Mononuclear cell (primary cell): Measurements from ENCODE around the gene USPL1. TPM values are rescaled to one million over a fixed set of nuclear protein-coding genes. Genes with fewer than 3 reads are reported as not detected.

Source experiments
- H3K27me3 ChIP-seq: 2 replicates; pipeline ENCODE4 v1.6.0; 2011; ENCODE audit warnings: low read length, control low read depth; ENCODE audit not compliant: insufficient read depth
- H3K4me1 ChIP-seq: 2 replicates; pipeline ENCODE4 v1.5.1; 2011; ENCODE audit warnings: mild to moderate bottlenecking, low read length, control low read depth; ENCODE audit not compliant: insufficient read depth
- H3K4me3 ChIP-seq: 2 replicates; pipeline ENCODE4 v1.5.1; 2011; ENCODE audit warnings: mild to moderate bottlenecking, low read length, moderate library complexity
- H3K9me3 ChIP-seq: 2 replicates; pipeline ENCODE4 v1.5.1; 2011; ENCODE audit warnings: low read depth, mild to moderate bottlenecking, control low read depth, low read length
- total RNA-seq: library from RNA; depleted of rRNA; stranded (reverse); fragments of >200 nt; gene quantifications from one replicate; pipeline ENCODE4 v1.2.3, GENCODE V29; 2012

Gene USPL1
- total RNA-seq, result 90.4 TPM

DNA sequence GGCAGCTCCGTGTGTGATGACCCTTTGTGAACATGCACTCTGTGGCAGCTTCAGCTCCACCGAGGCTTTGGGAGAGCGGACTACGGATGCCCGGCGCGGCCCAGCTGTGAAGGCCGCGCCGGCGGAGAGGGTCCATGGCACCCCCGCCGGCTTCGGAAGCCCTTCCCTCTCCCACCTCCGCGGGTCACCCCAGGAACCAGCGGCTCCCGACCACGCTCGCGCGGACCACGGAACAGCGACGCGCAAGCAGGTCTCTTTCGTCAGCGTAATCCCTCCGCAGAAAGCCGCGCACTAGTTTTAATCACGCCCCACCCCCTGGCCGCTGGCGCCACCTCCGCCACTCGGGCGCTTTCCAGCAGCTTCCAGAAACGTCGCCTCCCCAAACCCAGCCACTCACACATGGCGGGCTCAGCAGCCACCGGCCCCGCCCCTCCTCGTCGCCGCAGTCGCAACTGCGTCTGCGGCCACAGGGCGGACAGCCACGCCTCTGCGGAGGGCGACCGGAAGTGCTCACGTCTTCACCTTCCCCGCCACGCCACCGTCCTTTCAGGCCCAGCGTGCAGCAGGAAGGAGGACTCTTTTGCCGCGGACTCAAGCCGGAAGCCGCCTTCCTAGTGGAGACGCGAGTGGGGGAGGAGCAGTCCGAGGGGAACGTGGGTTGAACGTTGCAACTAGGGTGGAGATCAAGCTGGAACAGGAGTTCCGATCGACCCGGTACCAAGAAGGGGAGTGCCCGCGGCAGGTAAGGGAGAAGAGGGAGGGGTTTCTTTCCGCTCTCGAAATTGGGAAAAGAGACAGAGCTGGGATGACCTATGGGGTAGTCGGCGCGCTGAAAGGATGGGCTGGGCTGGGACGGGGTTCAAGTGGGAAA lies at the start of gene USPL1:
USPL1 (plus strand) TSS at position 606 of the 871 bp plus-strand sequence. CDS start 3,221 bp downstream, outside the sequence.
- peaks cover 29% of the 10 kb centered on the region for H3K4me1 ChIP-seq
- no peaks in the 10 kb centered on the region for H3K27me3 ChIP-seq
- H3K9me3 ChIP-seq, result no peaks in the 10 kb centered on the region
- peak within 1 kb of the TSS; percentile 77 for H3K4me3 ChIP-seq

DNA sequence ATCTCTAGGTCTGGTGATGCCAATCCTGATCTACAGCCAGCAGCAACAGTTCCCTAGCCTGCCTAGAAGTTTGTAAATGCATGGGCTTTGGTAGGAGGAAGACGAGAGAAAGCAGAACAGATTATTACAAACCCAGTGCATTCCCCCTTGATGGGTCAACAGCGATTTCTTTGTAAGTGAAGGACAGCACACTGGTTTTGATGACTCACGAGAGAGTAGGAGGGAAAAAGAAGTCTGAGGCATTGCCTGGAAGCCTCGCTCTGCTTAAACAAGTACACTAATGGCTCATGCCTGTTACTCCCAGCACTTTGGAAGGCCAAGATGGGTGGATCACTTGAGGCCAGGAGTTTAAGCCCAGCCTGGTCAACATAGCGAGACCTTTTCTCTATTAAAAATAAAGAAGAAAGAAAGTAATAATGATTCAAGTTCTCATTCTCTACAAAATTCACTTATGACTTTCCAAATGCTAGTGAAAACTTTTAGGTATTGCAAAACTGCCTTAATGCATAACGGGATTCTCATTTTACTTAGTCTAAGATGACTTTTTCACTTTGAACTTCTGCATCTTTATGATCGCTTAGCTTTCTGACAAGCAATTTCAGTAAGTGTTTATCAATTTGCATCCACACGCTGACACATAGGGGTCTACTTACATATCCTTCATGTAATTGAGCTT lies 47.7 kb upstream of the USPL1 start:
- Histone ChIP-seq H3K27me3 (no peaks in the 10 kb centered on the region), H3K9me3 (no peaks in the 10 kb centered on the region), H3K4me3 (no peak overlapping the region), H3K4me1 (peaks cover 4% of the 10 kb centered on the region)

DNA sequence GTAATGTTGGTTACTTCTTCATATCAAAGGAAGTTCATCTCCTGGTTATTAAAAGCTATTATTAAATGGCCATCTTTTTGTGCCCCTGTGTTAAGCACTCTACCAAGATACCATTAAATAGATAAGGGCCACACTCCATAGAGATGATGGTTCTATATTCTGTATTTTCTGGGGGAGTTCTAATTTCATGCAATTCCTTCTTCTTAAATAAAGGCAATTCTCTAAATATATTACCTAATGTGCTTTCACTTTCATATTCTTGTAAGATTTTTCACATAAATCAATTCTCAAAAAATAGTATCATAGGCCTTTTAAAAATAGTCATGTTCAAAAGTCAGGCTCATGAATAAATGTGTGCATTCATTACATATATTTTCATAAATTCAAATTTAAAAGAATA lies 47.0 kb upstream of the USPL1 start:
- Histone ChIP-seq H3K27me3 (no peaks in the 10 kb centered on the region), H3K9me3 (no peaks in the 10 kb centered on the region), H3K4me1 (peaks cover 4% of the 10 kb centered on the region), H3K4me3 (no peak overlapping the region)

DNA sequence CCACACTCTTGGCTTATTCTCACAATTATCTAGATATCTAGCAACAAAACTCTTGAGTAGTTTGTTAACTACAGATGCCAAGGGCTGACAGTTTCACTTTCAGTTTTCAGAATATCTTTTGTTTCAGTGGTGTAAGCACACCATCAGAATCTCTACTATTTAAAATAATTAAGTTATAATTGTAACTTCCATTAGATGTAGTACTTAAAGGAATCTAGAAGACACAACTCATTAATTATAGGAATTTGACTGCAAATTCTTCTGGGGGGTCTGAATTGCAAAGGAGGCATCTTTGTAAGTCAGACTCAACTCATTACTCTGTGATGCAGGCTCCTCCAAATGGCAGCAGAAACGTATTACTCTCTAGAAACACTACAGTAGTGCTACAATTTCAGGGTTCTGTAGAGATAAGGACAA lies 44.9 kb upstream of the USPL1 start:
- H3K4me1 ChIP-seq, result peaks cover 21% of the 10 kb centered on the region
- H3K27me3 ChIP-seq, result no peaks in the 10 kb centered on the region
- H3K4me3 ChIP-seq, result peak overlapping the region; percentile 7
- H3K9me3 ChIP-seq, result no peaks in the 10 kb centered on the region

DNA sequence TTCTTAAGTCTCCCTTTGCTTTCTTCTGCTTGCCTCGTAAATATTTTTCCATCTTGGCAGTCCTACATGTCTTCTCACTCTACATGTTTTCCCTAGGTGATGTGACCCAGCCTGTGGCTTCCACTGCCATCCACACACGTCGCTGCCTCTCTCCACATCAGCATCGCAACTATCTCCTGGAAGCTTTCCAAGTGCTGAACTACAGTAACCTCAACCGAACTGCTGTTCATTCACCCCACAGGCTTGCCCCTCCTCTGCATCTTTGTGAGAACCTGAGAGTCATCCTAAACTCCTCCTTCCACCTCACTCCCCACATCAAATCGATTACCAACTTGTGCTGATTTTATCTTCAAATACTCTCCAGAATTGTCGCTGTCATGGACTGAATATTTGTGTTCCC lies 41.2 kb upstream of the USPL1 start:
- Histone ChIP-seq H3K9me3 (no peaks in the 10 kb centered on the region), H3K27me3 (no peaks in the 10 kb centered on the region), H3K4me1 (peaks cover 22% of the 10 kb centered on the region), H3K4me3 (no peak overlapping the region)

DNA sequence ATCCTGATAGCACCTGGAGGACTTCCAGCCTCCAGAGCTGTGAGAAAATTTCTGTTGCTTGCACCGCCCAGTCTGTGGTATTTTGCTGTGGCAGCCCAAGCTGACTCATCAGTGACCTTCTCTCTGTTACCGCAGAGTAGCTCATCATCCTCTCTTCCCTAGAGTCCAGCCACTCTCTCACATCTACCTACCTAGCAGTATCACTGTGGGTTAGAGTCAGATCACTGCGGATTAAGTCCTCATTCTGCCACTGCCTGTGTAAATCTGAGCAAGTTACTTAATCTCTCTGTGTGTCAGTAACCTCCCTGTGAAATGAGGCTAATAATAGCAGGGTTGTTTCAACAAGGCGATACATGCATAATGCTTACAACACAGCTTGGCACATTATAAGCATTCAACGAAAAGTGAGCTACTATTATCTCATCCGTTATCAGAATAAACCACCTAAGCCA lies 40.3 kb upstream of the USPL1 start:
- Histone ChIP-seq H3K4me3 (no peak overlapping the region), H3K9me3 (no peaks in the 10 kb centered on the region), H3K4me1 (peaks cover 21% of the 10 kb centered on the region), H3K27me3 (no peaks in the 10 kb centered on the region)

DNA sequence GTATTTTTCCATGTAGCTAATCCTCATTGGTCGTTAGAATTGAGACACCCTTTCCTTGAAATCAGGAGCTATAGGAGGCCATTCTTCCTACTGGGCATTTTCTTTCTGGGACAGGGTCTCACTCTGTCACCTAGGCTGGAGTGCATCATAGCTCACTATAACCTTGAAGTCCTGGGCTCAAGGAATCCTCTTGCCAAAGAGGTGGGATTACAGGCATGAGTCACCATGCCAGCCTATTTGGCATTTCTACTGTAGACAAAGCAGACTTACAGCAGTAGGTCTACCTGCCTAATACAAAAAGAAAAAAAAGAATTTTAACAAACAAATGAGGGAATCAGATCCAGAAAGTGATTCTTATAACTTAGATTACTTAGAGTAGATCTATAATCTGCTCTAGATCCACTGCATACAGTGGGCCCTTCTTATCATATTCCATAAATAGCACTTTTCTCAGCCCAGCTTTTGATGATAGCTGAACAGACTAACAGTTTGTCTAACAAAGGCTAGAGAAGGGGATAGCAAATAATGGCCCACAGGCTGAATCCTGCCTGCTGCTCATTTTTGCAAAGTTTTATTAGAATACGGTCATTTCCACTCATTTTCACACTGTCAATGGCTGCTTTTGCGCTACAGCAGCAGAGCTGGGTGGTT lies 36.7 kb upstream of the USPL1 start:
- Histone ChIP-seq H3K4me1 (peaks cover 18% of the 10 kb centered on the region), H3K9me3 (no peaks in the 10 kb centered on the region), H3K27me3 (no peaks in the 10 kb centered on the region), H3K4me3 (no peak overlapping the region)

DNA sequence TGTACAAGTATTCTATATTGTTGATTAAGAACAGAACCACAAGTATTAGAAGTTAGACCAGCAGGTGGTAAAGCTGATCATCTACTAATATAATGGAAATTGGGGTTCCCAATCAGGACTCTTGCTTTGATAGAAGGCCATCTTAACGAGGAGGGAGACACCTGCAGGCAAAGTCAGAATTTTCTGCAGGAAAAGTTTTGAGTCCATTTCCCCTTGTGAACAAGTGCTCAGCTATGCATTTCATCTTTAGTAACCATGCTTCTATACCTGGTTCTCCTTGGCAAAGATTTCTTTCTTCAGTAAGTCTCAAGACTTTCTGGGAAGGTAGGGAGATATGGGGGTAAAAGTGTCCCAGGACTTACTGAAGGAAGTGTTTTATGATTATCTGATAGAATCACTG lies 36.1 kb upstream of the USPL1 start:
- Histone ChIP-seq H3K4me3 (no peak overlapping the region), H3K9me3 (no peaks in the 10 kb centered on the region), H3K4me1 (peaks cover 14% of the 10 kb centered on the region), H3K27me3 (no peaks in the 10 kb centered on the region)

DNA sequence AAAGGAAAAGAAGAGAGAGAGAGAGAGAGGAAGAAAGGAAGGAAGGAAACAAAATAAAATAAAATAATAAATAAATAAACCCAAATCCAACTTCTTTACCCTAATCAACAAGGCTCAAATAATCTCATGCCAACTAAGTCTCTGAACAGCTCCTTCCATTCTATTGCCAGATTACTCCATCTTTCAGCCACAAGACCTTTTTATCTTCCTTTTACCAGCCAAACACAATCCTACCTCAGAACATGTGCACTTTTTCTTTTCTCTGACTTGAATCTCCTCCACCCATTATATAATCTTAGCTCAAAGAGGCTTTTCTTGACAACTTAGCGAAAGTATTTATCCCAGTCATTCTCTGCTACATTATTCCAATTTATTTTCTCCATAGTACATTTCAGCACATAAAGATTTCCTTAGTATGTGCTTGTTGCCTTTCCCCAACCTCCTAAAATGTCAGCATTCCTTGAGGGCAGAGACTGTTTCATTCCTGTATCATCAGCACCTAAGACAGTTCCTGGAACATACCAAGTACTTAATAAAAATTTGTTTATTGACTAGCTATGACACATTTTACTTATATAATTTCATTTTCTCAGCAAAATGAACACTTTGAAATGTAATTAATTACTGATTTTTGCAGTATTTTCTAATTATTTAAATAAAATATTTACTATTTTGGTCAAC lies 33.5 kb upstream of the USPL1 start:
- Histone ChIP-seq H3K9me3 (no peaks in the 10 kb centered on the region), H3K4me1 (no peaks in the 10 kb centered on the region), H3K4me3 (no peak overlapping the region), H3K27me3 (no peaks in the 10 kb centered on the region)

DNA sequence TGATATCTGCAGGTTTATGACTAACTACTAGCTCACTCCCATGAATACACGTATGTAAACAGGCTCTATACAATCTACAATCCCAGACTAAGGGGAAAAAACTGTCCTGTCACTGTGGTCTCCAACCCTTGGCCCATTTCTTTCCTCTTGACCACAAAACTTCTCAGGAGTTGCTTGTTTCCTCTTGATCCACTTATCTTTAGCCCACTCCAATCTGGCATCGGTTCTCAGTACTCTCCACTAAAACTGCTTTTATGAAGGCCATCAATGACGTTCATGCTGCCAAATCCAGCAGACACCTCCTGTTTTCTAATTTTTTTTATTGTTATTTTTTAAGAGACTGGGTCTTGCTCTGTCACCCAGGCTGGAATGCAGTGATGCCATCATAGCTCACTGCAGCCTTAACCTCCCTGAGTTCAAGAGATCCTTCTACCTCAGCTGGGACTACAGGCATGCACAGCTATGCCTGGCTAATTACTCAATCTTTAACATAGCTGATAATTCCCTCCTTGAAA lies 31.9 kb upstream of the USPL1 start:
- no peak overlapping the region for H3K4me3 ChIP-seq
- no peaks in the 10 kb centered on the region for H3K4me1 ChIP-seq
- no peaks in the 10 kb centered on the region for H3K27me3 ChIP-seq
- H3K9me3 ChIP-seq, result no peaks in the 10 kb centered on the region

DNA sequence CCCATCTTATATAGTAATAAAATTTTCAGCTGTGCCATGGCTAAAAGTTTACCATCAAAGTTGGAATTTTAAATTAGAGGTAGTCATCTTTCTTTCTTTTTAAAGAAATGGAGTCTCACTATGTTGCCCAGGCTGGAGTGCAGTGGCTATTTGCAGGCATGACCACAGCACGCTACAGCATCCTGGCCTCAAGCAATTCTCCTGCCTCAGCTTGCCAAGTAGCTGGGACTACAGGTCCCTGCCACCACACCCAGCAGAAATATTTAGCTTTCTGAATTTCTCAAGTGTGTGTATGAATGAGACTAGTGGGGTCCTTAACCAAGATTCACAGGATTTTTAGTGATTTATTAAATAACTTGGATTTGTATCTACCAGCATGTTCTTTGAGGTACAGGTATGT lies 30.5 kb upstream of the USPL1 start:
- Histone ChIP-seq H3K4me1 (no peaks in the 10 kb centered on the region), H3K9me3 (no peaks in the 10 kb centered on the region), H3K27me3 (no peaks in the 10 kb centered on the region), H3K4me3 (no peak overlapping the region)

DNA sequence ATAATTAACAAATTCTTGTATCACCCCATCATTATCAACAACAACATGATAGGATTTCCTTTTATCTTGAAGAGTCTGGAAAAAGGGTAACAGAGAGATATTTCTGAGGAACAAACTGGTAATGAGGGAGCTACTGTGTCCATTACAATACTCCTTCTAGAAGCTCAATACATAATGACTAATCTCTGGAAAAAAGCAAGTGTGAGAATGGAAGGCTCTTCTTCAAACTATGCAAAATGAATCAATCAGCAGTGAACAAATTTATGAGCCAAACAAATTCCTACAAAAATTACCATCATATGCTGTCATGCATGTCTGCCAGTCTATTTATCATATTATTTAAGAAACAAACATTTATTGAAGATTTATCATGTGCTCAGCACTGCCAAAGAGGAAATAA lies 30.0 kb upstream of the USPL1 start:
- Histone ChIP-seq H3K4me3 (no peak overlapping the region), H3K4me1 (no peaks in the 10 kb centered on the region), H3K9me3 (no peaks in the 10 kb centered on the region), H3K27me3 (no peaks in the 10 kb centered on the region)

DNA sequence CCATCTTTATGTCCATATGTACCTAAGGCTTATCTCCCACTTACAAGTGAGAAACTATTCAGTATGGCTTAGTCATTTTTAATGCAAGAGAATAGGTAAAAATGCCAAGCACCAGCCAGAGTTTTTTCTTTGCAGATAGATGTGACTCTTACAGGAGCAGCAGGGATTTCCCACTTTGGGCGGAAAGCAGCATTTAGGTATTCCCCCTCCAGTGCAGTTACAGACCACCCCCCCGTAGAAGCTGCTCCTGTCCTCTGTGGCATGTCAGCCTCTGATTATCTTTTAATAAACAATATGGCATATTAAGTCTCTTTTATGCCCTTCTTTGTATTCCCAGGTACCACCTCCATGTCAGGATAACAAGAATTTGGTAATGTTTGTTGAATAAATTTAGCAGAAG lies 24.7 kb upstream of the USPL1 start:
- H3K27me3 ChIP-seq, result no peaks in the 10 kb centered on the region
- no peak overlapping the region for H3K4me3 ChIP-seq
- H3K9me3 ChIP-seq, result no peaks in the 10 kb centered on the region
- no peaks in the 10 kb centered on the region for H3K4me1 ChIP-seq

DNA sequence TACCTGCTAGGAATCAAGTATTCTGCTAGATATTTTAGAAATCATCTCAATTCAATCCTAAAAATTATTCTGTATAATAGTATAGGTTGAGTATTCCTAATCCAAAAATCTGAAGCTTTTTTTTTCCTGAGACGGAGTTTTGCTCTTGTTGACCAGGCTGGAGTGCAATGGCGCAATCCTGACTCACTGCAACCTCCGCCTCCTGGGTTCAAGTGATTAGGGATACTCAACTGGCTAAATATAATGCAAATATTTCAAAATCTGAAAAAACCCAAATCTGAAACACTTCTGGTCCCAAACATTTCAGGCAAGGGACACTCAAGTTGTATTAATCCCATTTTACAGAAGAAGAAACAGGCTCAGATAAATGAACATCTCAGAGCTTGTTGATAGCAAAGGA lies 17.2 kb upstream of the USPL1 start:
- H3K9me3 ChIP-seq, result no peaks in the 10 kb centered on the region
- no peak overlapping the region for H3K4me3 ChIP-seq
- no peaks in the 10 kb centered on the region for H3K4me1 ChIP-seq
- H3K27me3 ChIP-seq, result no peaks in the 10 kb centered on the region

DNA sequence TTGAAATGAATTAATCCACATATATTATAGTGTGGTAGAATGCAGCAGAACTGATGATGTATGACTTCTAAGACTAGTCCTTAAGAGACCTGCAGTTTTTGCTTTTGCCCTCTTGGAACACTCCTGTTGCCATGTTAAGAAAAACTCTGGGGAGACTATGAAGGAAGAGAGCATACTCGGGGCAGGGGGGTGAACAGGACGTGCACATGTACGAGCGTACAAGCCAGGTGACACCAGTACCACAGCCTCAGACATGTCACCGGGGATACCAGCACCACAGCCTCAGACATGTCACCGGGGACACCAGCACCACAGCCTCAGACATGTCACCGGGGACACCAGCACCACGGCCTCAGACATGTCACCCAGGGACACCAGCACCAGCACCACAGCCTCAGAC lies 15.9 kb upstream of the USPL1 start:
- H3K9me3 ChIP-seq, result no peaks in the 10 kb centered on the region
- H3K4me3 ChIP-seq, result no peak overlapping the region
- H3K27me3 ChIP-seq, result no peaks in the 10 kb centered on the region
- no peaks in the 10 kb centered on the region for H3K4me1 ChIP-seq
